GM12878 (cell line): ENCODE measurements around the gene CUL4A. TPM values are rescaled to one million over a fixed set of nuclear protein-coding genes. Genes with fewer than 3 reads are reported as not detected.

ENCODE experiments used
- ATAC-seq: fragments of 200-7000 bp; cut with Tn5 transposase; 3 replicates; pipeline ENCODE4 v1.9.1; 2020; ENCODE audit warnings: mild to moderate bottlenecking, moderate library complexity
- BruUV-seq: library from RNA; stranded (reverse); fragments of 400-500 nt; replicated peaks from 2 replicates; lab custom pipeline; 2021; lab: Mats Ljungman, UMichigan
- CTCF ChIA-PET: fragments of 300-600 bp; sonication (Branson Sonifier 250); formaldehyde crosslinking; extraction: SDS; loops from one replicate; lab custom pipeline; 2021; ENCODE audit warnings: inconsistent platforms; lab: Yijun Ruan, JAX
- POLR2A ChIA-PET: fragments of 350-600 bp; formaldehyde crosslinking; extraction: SDS; loops from one replicate; lab custom pipeline; 2021; ENCODE audit warnings: inconsistent platforms; lab: Charles Lee
- RAD21 ChIA-PET: fragments of 300-600 bp; sonication (Branson Sonifier 250); formaldehyde crosslinking; loops from one replicate; lab custom pipeline; 2023; ENCODE audit warnings: antibody characterized with exemption; ENCODE audit not compliant: unreplicated experiment; lab: Charles Lee
- SMC1A ChIA-PET: fragments of 300-600 bp; sonication (Branson Sonifier 250); formaldehyde crosslinking; loops from one replicate; lab custom pipeline; 2023; ENCODE audit not compliant: unreplicated experiment, uncharacterized antibody; lab: Charles Lee
- DNase-seq: peaks from one replicate; pipeline ENCODE4 v3.0.0-alpha.2; 2011; ENCODE audit warnings: low read depth, low spot score
- FAIRE-seq: peaks from 3 replicates; lab custom pipeline; 2011; peaks lifted over from hg19 to GRCh38; lab: Jason Lieb, UNC
- H2AFZ ChIP-seq: 2 replicates; pipeline ENCODE4 v1.6.0; 2011; ENCODE audit warnings: low read depth, low read length, control low read depth; ENCODE audit not compliant: control insufficient read depth
- H3K27ac ChIP-seq: 2 replicates; pipeline ENCODE4 v1.5.1; 2011; ENCODE audit warnings: control low read depth; ENCODE audit not compliant: control insufficient read depth, insufficient read depth
- H3K27me3 ChIP-seq, 2 experiments: replicated peaks in 1 of 2; 2 replicates each; pipeline versions ENCODE4 v1.6.0 to v1.6.1; 2011; ENCODE audit warnings: low read length in 1 of 2; ENCODE audit not compliant: control insufficient read depth in 2 of 2, insufficient read depth in 2 of 2
- H3K36me3 ChIP-seq, 2 experiments: 2 replicates each; pipeline ENCODE4 v1.5.1; 2011; ENCODE audit warnings: low read length in 1 of 2; ENCODE audit not compliant: control insufficient read depth in 2 of 2, insufficient read depth in 2 of 2
- H3K4me1 ChIP-seq: 2 replicates; pipeline ENCODE4 v1.6.1; 2011; ENCODE audit warnings: mild to moderate bottlenecking, low read length, moderate library complexity, mixed read lengths; ENCODE audit not compliant: control insufficient read depth, insufficient read depth
- H3K4me2 ChIP-seq: 2 replicates; pipeline ENCODE4 v1.6.0; 2011; ENCODE audit warnings: control low read depth; ENCODE audit not compliant: control insufficient read depth, insufficient read depth
- H3K4me3 ChIP-seq: fragments of 200-600 bp; sonication (generic); 2 replicates; pipeline ENCODE4 v1.5.1; 2016
- H3K79me2 ChIP-seq: 2 replicates; pipeline ENCODE4 v1.6.0; 2011; ENCODE audit warnings: low read length; ENCODE audit not compliant: control insufficient read depth, insufficient read depth
- H3K9ac ChIP-seq: 2 replicates; pipeline ENCODE4 v1.8.0; 2011; ENCODE audit warnings: low read length, control low read depth, mixed read lengths; ENCODE audit not compliant: control insufficient read depth, insufficient read depth
- H3K9me3 ChIP-seq: replicated peaks from 3 replicates; pipeline ENCODE4 v1.5.1; 2011; ENCODE audit warnings: mild to moderate bottlenecking, low read length; ENCODE audit not compliant: control insufficient read depth, insufficient read depth
- H4K20me1 ChIP-seq: 2 replicates; pipeline ENCODE4 v1.6.0; 2011; ENCODE audit not compliant: control insufficient read depth, insufficient read depth
- CHD2 ChIP-seq: IDR thresholded peaks from 2 replicates; pipeline ENCODE4 v1.6.1; 2011; ENCODE audit warnings: low read depth, low read length, improper control_type of control experiment, borderline replicate concordance
- IKZF2 ChIP-seq, 2 experiments: fragments of 450-650 bp; IDR thresholded peaks; 2 replicates each; pipeline ENCODE4 v1.6.1; 2017; ENCODE audit warnings: mild to moderate bottlenecking in 2 of 2, moderate library complexity in 2 of 2
- IRF4 ChIP-seq: IDR thresholded peaks from 2 replicates; pipeline ENCODE4 v1.6.1; 2011; ENCODE audit warnings: low read depth, low read length
- KLF5 ChIP-seq: fragments of 450-650 bp; IDR thresholded peaks from 2 replicates; pipeline ENCODE4 v1.6.1; 2014; ENCODE audit warnings: mild to moderate bottlenecking; ENCODE audit not compliant: partially characterized antibody
- MTA2 ChIP-seq: fragments of 450-650 bp; IDR thresholded peaks from 2 replicates; pipeline ENCODE4 v1.6.1; 2016; ENCODE audit warnings: low read depth, mild to moderate bottlenecking, moderate library complexity
- MYB ChIP-seq: fragments of 150-350 bp; IDR thresholded peaks from 2 replicates; pipeline ENCODE4 v1.6.1; 2014; ENCODE audit warnings: mild to moderate bottlenecking, low read depth, low read length, borderline replicate concordance
- TAF1 ChIP-seq: IDR thresholded peaks from 2 replicates; pipeline ENCODE4 v1.6.1; 2011; ENCODE audit warnings: mild to moderate bottlenecking, low read depth, low read length, borderline replicate concordance
- TCF7 ChIP-seq: IDR thresholded peaks from 2 replicates; pipeline ENCODE4 v1.6.1; 2014; ENCODE audit warnings: antibody characterized with exemption, borderline replicate concordance
- ZNF384 ChIP-seq: IDR thresholded peaks from 2 replicates; pipeline ENCODE4 v1.6.1; 2012; ENCODE audit warnings: low read depth, mild to moderate bottlenecking, low read length, improper control_type of control experiment, borderline replicate concordance
- WGBS: methylation state at CpG from one replicate; pipeline ENCODE4 v1.1.6; 2016; ENCODE audit warnings: low lambda C conversion rate; ENCODE audit not compliant: insufficient replicate concordance, insufficient coverage; ENCODE audit errors: missing lambda C conversion rate; 5-methylcytosine and 5-hydroxymethylcytosine counted together
- in situ Hi-C: fragments of 300-500 bp; cut with MboI; formaldehyde crosslinking; loops from 9 replicates; pipeline ENCODE4 v1.14.3; 2018; ENCODE audit warnings: mixed read lengths
- intact Hi-C: fragments of 100-400 bp; cut with micrococcal nuclease; formaldehyde crosslinking; loops from one replicate; pipeline ENCODE4 v1.14.2; 2022; ENCODE audit not compliant: unreplicated experiment
- polyA plus RNA-seq, 11 experiments: library from polyadenylated mRNA; depleted of rRNA in 4 of 11; unstranded in 6 of 11; stranded (reverse) in 5 of 11; fragments of >200 nt; fragmentation: Nextera tagmentation in 4 of 11; fragmentation: Illumina TruSeq in 1 of 11; extraction: Ambion mirVana in 4 of 11; extraction: Trizol in 1 of 11; gene quantifications; 1 replicate in 1 of 11; 2 replicates in 10 of 11; pipeline versions ENCODE4 v1.2.1 to v1.2.3, GENCODE V29; 2011 to 2016; ENCODE audit warnings: inconsistent platforms in 2 of 11, missing spikeins in 2 of 11, low read depth in 1 of 11
- total RNA-seq, 4 experiments: library from RNA; depleted of rRNA in 3 of 4; stranded (reverse); fragments of >200 nt in 3 of 4; fragmentation: Illumina TruSeq in 1 of 4; extraction: Trizol in 1 of 4; gene quantifications; 2 replicates each; pipeline versions ENCODE4 v1.2.1 to v1.2.3, GENCODE V29; 2013 to 2021
- TF ChIP-seq, protein P1 (sequence below): fragments of 450-650 bp; formaldehyde crosslinking; IDR thresholded peaks from 2 replicates; pipeline ENCODE4 v1.4.0; 2020; ENCODE audit warnings: mild to moderate bottlenecking, moderate library complexity
- TF ChIP-seq, protein P2 (sequence below): fragments of 450-650 bp; IDR thresholded peaks from 2 replicates; pipeline ENCODE4 v1.6.1; 2016; ENCODE audit warnings: mild to moderate bottlenecking
- TF ChIP-seq, protein P3 (sequence below): IDR thresholded peaks from 2 replicates; pipeline ENCODE4 v1.6.1; 2011; ENCODE audit warnings: mild to moderate bottlenecking, low read depth, low read length, moderate library complexity; ENCODE audit not compliant: insufficient replicate concordance
- TF ChIP-seq, protein P4 (sequence below): fragments of 450-650 bp; conservative IDR thresholded peaks from 2 replicates; pipeline ENCODE4 v1.6.1; 2017; ENCODE audit warnings: mild to moderate bottlenecking, moderate library complexity

CUL4A gene
- total and polyA plus RNA-seq, 10 of the 15 experiments (the other 5 are each of a cell fraction or from before 2014, with no cell fraction given): 19.7 to 74.3 (median 55.6) TPM

DNA sequence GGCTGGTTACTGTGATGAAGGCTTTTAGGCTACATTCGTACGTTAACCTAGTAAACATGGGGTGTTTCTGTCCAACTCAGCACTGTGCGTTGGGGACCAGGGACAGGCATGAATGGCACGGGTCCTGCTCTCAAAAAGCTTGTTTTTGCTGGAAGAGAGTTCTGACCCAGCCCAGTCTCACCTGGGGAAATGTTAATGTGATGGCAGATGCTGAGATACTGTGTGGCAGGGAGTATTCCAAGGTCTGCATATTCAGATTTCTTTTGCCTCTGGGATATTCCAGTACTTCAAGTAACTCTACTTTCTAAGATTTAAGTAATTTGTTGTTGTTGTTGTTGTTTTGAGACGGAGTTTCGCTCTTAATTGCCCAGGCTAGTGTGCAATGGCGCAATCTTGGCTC is 13.7 kb downstream of the CUL4A start:
- WGBS: 96% methylated on average over 7 of the region's 7 CpGs
- Histone ChIP-seq H3K36me3 (peaks cover 24 to 34% of the 10 kb centered on the region in 2 experiments), H3K4me2 (no peak overlapping the region), H3K79me2 (peaks cover 4% of the 10 kb centered on the region), H3K9me3 (no peaks in the 10 kb centered on the region), H4K20me1 (0 out of 2 replicates have a peak, but pooled peaks cover 4% of the 10 kb centered on the region), H3K4me3 (no peak overlapping the region), H3K27ac (no peak overlapping the region), H3K27me3 (no peaks in the 10 kb centered on the region), H2AFZ (no peak overlapping the region), H3K4me1 (no peaks in the 10 kb centered on the region), H3K9ac (no peak overlapping the region)
- CTCF ChIA-PET: no interaction called here
- POLR2A ChIA-PET: no interaction called here
- SMC1A ChIA-PET: no interaction called here
- no peak for DNase-seq
- ATAC-seq: no peak
- in situ Hi-C loops (no loop called here), intact Hi-C loops (no loop called here)
- no peak for FAIRE-seq
- RAD21 ChIA-PET: no interaction called here
- no TSS peak for BruUV-seq
- TF ChIP-seq TAF1: no peak
- TF ChIP-seq, protein P1, sequence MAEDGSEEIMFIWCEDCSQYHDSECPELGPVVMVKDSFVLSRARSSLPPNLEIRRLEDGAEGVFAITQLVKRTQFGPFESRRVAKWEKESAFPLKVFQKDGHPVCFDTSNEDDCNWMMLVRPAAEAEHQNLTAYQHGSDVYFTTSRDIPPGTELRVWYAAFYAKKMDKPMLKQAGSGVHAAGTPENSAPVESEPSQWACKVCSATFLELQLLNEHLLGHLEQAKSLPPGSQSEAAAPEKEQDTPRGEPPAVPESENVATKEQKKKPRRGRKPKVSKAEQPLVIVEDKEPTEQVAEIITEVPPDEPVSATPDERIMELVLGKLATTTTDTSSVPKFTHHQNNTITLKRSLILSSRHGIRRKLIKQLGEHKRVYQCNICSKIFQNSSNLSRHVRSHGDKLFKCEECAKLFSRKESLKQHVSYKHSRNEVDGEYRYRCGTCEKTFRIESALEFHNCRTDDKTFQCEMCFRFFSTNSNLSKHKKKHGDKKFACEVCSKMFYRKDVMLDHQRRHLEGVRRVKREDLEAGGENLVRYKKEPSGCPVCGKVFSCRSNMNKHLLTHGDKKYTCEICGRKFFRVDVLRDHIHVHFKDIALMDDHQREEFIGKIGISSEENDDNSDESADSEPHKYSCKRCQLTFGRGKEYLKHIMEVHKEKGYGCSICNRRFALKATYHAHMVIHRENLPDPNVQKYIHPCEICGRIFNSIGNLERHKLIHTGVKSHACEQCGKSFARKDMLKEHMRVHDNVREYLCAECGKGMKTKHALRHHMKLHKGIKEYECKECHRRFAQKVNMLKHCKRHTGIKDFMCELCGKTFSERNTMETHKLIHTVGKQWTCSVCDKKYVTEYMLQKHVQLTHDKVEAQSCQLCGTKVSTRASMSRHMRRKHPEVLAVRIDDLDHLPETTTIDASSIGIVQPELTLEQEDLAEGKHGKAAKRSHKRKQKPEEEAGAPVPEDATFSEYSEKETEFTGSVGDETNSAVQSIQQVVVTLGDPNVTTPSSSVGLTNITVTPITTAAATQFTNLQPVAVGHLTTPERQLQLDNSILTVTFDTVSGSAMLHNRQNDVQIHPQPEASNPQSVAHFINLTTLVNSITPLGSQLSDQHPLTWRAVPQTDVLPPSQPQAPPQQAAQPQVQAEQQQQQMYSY: no peak
- TF ChIP-seq ZNF384: no peak
- TF ChIP-seq, protein P2, sequence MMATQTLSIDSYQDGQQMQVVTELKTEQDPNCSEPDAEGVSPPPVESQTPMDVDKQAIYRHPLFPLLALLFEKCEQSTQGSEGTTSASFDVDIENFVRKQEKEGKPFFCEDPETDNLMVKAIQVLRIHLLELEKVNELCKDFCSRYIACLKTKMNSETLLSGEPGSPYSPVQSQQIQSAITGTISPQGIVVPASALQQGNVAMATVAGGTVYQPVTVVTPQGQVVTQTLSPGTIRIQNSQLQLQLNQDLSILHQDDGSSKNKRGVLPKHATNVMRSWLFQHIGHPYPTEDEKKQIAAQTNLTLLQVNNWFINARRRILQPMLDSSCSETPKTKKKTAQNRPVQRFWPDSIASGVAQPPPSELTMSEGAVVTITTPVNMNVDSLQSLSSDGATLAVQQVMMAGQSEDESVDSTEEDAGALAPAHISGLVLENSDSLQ: no peak
- TF ChIP-seq IKZF2 (IDR thresholded peaks at IDR 0.05): no peak
- TF ChIP-seq TCF7: no peak
- TF ChIP-seq KLF5: no peak
- TF ChIP-seq CHD2: no peak
- TF ChIP-seq IRF4: no peak
- TF ChIP-seq MYB: no peak
- TF ChIP-seq, protein P3, sequence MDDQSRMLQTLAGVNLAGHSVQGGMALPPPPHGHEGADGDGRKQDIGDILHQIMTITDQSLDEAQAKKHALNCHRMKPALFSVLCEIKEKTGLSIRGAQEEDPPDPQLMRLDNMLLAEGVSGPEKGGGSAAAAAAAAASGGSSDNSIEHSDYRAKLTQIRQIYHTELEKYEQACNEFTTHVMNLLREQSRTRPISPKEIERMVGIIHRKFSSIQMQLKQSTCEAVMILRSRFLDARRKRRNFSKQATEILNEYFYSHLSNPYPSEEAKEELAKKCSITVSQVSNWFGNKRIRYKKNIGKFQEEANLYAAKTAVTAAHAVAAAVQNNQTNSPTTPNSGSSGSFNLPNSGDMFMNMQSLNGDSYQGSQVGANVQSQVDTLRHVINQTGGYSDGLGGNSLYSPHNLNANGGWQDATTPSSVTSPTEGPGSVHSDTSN: no peak
- TF ChIP-seq, protein P4, sequence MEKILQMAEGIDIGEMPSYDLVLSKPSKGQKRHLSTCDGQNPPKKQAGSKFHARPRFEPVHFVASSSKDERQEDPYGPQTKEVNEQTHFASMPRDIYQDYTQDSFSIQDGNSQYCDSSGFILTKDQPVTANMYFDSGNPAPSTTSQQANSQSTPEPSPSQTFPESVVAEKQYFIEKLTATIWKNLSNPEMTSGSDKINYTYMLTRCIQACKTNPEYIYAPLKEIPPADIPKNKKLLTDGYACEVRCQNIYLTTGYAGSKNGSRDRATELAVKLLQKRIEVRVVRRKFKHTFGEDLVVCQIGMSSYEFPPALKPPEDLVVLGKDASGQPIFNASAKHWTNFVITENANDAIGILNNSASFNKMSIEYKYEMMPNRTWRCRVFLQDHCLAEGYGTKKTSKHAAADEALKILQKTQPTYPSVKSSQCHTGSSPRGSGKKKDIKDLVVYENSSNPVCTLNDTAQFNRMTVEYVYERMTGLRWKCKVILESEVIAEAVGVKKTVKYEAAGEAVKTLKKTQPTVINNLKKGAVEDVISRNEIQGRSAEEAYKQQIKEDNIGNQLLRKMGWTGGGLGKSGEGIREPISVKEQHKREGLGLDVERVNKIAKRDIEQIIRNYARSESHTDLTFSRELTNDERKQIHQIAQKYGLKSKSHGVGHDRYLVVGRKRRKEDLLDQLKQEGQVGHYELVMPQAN: no peak
- TF ChIP-seq MTA2: no peak
